Astrocyte (in vitro differentiated cells and primary cell): Measurements from ENCODE around the gene LBHD1. TPM values are rescaled to one million over a fixed set of nuclear protein-coding genes. Genes with fewer than 3 reads are reported as not detected.

Experiments used
- DNase-seq: peaks from one replicate; pipeline ENCODE4 v3.0.0-alpha.2; 2010; ENCODE audit warnings: low read depth
- FAIRE-seq: peaks from 2 replicates; lab custom pipeline; 2011; peaks lifted over from hg19 to GRCh38; lab: Jason Lieb, UNC
- H2AFZ ChIP-seq: 2 replicates; pipeline ENCODE4 v1.6.0; 2012; ENCODE audit warnings: low read depth, low read length, inconsistent platforms
- H3K27ac ChIP-seq: 2 replicates; pipeline ENCODE4 v1.5.1; 2011; ENCODE audit warnings: low read depth, low read length, inconsistent platforms
- H3K27me3 ChIP-seq: 2 replicates; pipeline ENCODE4 v1.6.0; 2011; ENCODE audit warnings: low read length, inconsistent platforms; ENCODE audit not compliant: insufficient read depth
- H3K36me3 ChIP-seq: 2 replicates; pipeline ENCODE4 v1.5.1; 2011; ENCODE audit warnings: low read length, inconsistent platforms; ENCODE audit not compliant: insufficient read depth
- H3K4me1 ChIP-seq: 2 replicates; pipeline ENCODE4 v1.5.1; 2011; ENCODE audit warnings: low read length, inconsistent platforms; ENCODE audit not compliant: insufficient read depth
- H3K4me2 ChIP-seq: 2 replicates; pipeline ENCODE4 v1.6.0; 2012; ENCODE audit warnings: low read length, inconsistent platforms
- H3K4me3 ChIP-seq: 2 replicates; pipeline ENCODE4 v1.5.1; 2011; ENCODE audit warnings: low read depth, mild to moderate bottlenecking, low read length, inconsistent platforms; ENCODE audit not compliant: insufficient read depth
- H3K79me2 ChIP-seq: 2 replicates; pipeline ENCODE4 v1.6.0; 2012; ENCODE audit warnings: mild to moderate bottlenecking, low read length, inconsistent platforms; ENCODE audit not compliant: insufficient read depth
- H3K9ac ChIP-seq: 2 replicates; pipeline ENCODE4 v1.6.0; 2012; ENCODE audit warnings: mild to moderate bottlenecking, low read length, inconsistent platforms
- H3K9me3 ChIP-seq: 2 replicates; pipeline ENCODE4 v1.5.1; 2012; ENCODE audit warnings: low read depth, mild to moderate bottlenecking, low read length, inconsistent platforms; ENCODE audit not compliant: insufficient read depth
- H4K20me1 ChIP-seq: 2 replicates; pipeline ENCODE4 v1.6.0; 2012; ENCODE audit warnings: low read length, inconsistent platforms; ENCODE audit not compliant: insufficient read depth
- H3K27ac Mint-ChIP-seq: one replicate; pipeline ENCODE4 v1.8.0; 2021; ENCODE audit warnings: mild to moderate bottlenecking, mixed read lengths; ENCODE audit not compliant: unreplicated experiment
- H3K27me3 Mint-ChIP-seq: one replicate; pipeline ENCODE4 v1.8.0; 2021; ENCODE audit warnings: low read depth, mixed read lengths; ENCODE audit not compliant: unreplicated experiment
- H3K36me3 Mint-ChIP-seq: one replicate; pipeline ENCODE4 v1.8.0; 2021; ENCODE audit warnings: low read depth, mixed read lengths; ENCODE audit not compliant: unreplicated experiment
- H3K4me1 Mint-ChIP-seq: one replicate; pipeline ENCODE4 v1.8.0; 2021; ENCODE audit warnings: low read depth, mixed read lengths; ENCODE audit not compliant: unreplicated experiment
- H3K4me3 Mint-ChIP-seq: one replicate; pipeline ENCODE4 v1.8.0; 2021; ENCODE audit warnings: mild to moderate bottlenecking, moderate library complexity, mixed read lengths; ENCODE audit not compliant: unreplicated experiment
- H3K9me3 Mint-ChIP-seq: one replicate; pipeline ENCODE4 v1.8.0; 2021; ENCODE audit warnings: mild to moderate bottlenecking, mixed read lengths; ENCODE audit not compliant: unreplicated experiment
- CTCF ChIP-seq: IDR thresholded peaks from 2 replicates; pipeline ENCODE4 v1.5.1; 2011; ENCODE audit warnings: low read depth, mild to moderate bottlenecking, inconsistent platforms, low read length, moderate library complexity; ENCODE audit not compliant: insufficient read depth
- EZH2 ChIP-seq: IDR thresholded peaks from 2 replicates; pipeline ENCODE4 v1.6.1; 2012; ENCODE audit warnings: mild to moderate bottlenecking, low read length, inconsistent platforms; ENCODE audit not compliant: insufficient read depth
- total RNA-seq: library from RNA; stranded (reverse); gene quantifications from 2 replicates; pipeline ENCODE4 v1.2.1, GENCODE V29; 2021

LBHD1 gene
- total RNA-seq, 1 donor from 2014 or later = 8.0 TPM

GRCh38 chr11:62667460-62667859 lies 4.6 kb downstream of the LBHD1 start:
- Histone ChIP-seq H3K27ac (no peak overlapping the region), H3K4me1 (peaks cover 23% of the 10 kb centered on the region), H4K20me1 (peaks cover 30% of the 10 kb centered on the region), H3K27me3 (no peaks in the 10 kb centered on the region), H3K36me3 (peaks cover 11% of the 10 kb centered on the region), H3K9ac (no peak overlapping the region), H3K79me2 (peaks cover 69% of the 10 kb centered on the region), H2AFZ (no peak overlapping the region), H3K4me3 (no peak overlapping the region), H3K4me2 (peak overlapping the region; percentile 97), H3K9me3 (no peaks in the 10 kb centered on the region)
- no peaks in the 10 kb centered on the region for H3K27me3 Mint-ChIP-seq
- TF ChIP-seq EZH2 = no peak
- TF ChIP-seq CTCF = no peak
- H3K36me3 Mint-ChIP-seq = peaks cover 12% of the 10 kb centered on the region
- no peak overlapping the region for H3K27ac Mint-ChIP-seq
- H3K4me1 Mint-ChIP-seq = peaks cover 15% of the 10 kb centered on the region
- FAIRE-seq = no peak
- peak overlapping the region; percentile 96 for H3K4me3 Mint-ChIP-seq
- H3K9me3 Mint-ChIP-seq = no peaks in the 10 kb centered on the region
- no peak for DNase-seq

- Histone ChIP-seq H3K36me3 (peaks cover 11% of the 10 kb centered on the region), H3K4me3 (peak overlapping the region; percentile 97), H4K20me1 (peaks cover 30% of the 10 kb centered on the region), H3K4me1 (peaks cover 23% of the 10 kb centered on the region), H3K27ac (peak overlapping the region; percentile 54), H3K9me3 (no peaks in the 10 kb centered on the region), H3K79me2 (peaks cover 61% of the 10 kb centered on the region), H2AFZ (no peak overlapping the region), H3K27me3 (no peaks in the 10 kb centered on the region), H3K9ac (peak overlapping the region; percentile 87), H3K4me2 (peak overlapping the region; percentile 97)
- FAIRE-seq (no peak), DNase-seq (no peak)
- Mint-ChIP-seq H3K27ac (peak overlapping the region; percentile 80), H3K9me3 (no peaks in the 10 kb centered on the region), H3K36me3 (peaks cover 12% of the 10 kb centered on the region), H3K4me3 (peak overlapping the region; percentile 96), H3K4me1 (peaks cover 15% of the 10 kb centered on the region), H3K27me3 (no peaks in the 10 kb centered on the region)
- no peak for TF ChIP-seq EZH2
- TF ChIP-seq CTCF = no peak
Observed at GRCh38 chr11:62666259-62666926, 5.7 kb downstream of the LBHD1 start.
